ENCODE measurements around the gene TTF2. TPM values are rescaled to one million over a fixed set of nuclear protein-coding genes. Genes with fewer than 3 reads are reported as not detected.

Gene TTF2
- total RNA-seq, 6 experiments from 2014 or later = 2.3 to 6.0 (median 4.3) TPM

DNA sequence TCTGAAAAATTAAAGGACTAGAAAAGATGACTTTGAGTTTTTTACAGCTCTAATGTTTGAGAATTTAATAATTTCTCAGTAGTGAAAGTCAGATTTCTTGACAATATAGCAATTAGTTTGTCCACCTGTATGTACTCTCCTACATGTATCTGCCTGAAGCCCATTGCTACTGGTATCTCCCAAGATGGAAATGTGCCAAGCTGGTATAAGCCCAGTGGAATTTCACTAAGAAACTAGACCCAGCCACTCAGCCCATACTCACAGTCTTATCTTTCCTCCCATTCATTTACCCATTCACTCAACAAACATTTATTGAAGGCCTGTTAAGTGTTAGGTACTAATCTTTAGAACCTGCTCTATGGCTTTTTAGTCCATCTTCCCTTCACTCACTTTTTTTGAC lies 83.0 kb downstream of the TTF2 start:
- Histone ChIP-seq H3K27ac (no peak overlapping the region), H3K4me3 (no peak overlapping the region), H3K36me3 (no peaks in the 10 kb centered on the region), H3K9me3 (no peaks in the 10 kb centered on the region), H3K4me1 (no peaks in the 10 kb centered on the region), H3K27me3 (no peaks in the 10 kb centered on the region)
- TF ChIP-seq, protein P1, sequence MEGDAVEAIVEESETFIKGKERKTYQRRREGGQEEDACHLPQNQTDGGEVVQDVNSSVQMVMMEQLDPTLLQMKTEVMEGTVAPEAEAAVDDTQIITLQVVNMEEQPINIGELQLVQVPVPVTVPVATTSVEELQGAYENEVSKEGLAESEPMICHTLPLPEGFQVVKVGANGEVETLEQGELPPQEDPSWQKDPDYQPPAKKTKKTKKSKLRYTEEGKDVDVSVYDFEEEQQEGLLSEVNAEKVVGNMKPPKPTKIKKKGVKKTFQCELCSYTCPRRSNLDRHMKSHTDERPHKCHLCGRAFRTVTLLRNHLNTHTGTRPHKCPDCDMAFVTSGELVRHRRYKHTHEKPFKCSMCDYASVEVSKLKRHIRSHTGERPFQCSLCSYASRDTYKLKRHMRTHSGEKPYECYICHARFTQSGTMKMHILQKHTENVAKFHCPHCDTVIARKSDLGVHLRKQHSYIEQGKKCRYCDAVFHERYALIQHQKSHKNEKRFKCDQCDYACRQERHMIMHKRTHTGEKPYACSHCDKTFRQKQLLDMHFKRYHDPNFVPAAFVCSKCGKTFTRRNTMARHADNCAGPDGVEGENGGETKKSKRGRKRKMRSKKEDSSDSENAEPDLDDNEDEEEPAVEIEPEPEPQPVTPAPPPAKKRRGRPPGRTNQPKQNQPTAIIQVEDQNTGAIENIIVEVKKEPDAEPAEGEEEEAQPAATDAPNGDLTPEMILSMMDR (IDR thresholded peaks at IDR 0.05) = no peak
- no peak for TF ChIP-seq POLR2A (IDR thresholded peaks at IDR 0.05)
- ATAC-seq = no peak
- intact Hi-C loops (cut with DNase I) = no loop called here
- DNase-seq = no peak

DNA sequence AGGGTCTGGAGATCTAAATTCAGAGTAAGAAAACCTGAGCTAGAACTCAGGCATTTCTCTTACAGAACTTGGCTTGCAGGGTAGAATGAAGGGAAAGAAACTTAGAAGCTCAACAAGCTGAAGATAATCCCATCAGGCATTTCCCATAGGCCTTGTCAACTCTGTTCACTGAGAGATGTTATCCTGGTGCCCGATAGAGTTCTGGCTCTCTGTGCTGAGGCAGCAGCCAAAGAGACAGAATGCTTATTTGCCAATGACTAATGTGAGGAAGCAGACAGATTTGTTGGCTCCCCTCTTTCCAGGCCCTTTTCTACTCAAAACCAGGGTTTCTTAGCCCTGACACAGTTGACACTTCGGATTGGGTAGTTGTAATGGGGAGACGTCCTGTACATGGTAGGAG lies 83.7 kb downstream of the TTF2 start:
- no peak for DNase-seq
- intact Hi-C loops (cut with DNase I) = no loop called here
- H3K36me3 ChIP-seq = no peaks in the 10 kb centered on the region
- no peaks in the 10 kb centered on the region for H3K4me1 ChIP-seq
- no peaks in the 10 kb centered on the region for H3K27me3 ChIP-seq
- no peak overlapping the region for H3K27ac ChIP-seq
- 65% methylated on average over 2 of the region's 3 CpGs for WGBS (ENCODE audit: insufficient coverage, low coverage, low lambda C conversion rate, missing lambda C conversion rate)
- no peak for TF ChIP-seq POLR2A (IDR thresholded peaks at IDR 0.05)
- TF ChIP-seq, protein P1 (IDR thresholded peaks at IDR 0.05) = no peak
- no peak overlapping the region for H3K4me3 ChIP-seq
- no peaks in the 10 kb centered on the region for H3K9me3 ChIP-seq
- ATAC-seq = no peak

DNA sequence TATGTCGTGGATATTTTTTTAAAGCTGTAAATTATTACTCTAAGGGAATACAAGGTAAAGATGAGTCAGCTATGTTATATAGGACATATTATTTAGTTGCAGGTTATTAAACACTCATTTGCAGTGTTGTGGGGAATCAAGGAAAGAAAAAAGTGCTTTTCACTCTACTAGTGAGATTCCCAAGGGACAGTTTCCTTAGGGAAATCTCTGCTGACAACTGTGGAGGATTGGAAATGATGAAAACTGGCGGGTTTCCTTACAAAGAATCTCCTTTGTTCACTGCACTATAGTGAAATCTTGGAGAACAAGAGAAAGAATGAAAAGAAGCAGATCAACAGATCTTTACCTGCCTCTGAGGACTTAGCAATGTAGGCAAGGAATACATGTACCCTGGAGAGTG lies 85.9 kb downstream of the TTF2 start:
- intact Hi-C loops (cut with DNase I) = no loop called here
- WGBS (ENCODE audit: insufficient coverage, low coverage, low lambda C conversion rate, missing lambda C conversion rate) = 63% methylated on average over 2 of the region's 2 CpGs
- Histone ChIP-seq H3K4me1 (no peaks in the 10 kb centered on the region), H3K27me3 (no peaks in the 10 kb centered on the region), H3K4me3 (no peak overlapping the region), H3K36me3 (no peaks in the 10 kb centered on the region), H3K9me3 (no peaks in the 10 kb centered on the region), H3K27ac (no peak overlapping the region)
- no peak for ATAC-seq
- no peak for DNase-seq
- TF ChIP-seq POLR2A (IDR thresholded peaks at IDR 0.05) = no peak
- TF ChIP-seq, protein P1 (IDR thresholded peaks at IDR 0.05) = no peak

DNA sequence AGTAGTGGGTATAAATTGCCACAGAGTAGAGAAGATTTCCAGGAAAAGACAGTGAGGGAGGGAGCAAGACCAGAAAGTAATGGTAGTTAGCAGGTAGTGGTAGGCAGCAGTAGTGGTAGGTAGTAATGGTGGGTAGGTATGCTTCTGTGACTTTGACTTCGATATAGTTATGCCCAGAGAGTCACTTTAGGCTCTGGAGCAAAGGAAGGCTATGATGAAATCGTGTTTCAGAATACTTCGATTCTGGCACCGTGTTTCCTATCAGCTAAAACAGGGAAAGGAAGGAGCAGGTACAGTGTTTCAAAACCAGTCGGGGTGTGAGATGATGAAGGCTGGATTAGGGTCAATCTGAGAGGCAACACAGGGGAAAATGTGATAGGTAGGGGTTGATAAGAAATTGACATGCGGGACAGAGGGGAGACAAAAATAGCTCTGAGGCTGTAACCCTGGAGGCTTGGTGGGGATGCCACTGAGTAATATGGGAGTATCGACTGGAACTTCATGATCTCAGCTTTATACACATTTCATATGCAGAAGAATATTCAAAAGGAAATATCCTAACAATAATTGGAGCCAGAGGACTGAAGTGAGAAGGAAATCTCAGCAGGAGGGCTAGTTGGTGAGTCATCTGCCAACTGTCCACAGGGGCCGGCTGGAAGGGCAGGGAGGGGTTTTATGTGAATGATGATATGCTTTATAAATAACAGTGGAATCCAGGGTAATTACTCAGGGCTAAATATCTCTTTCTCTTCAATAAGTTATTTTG lies 86.6 kb downstream of the TTF2 start:
- H3K4me3 ChIP-seq = no peak overlapping the region
- H3K36me3 ChIP-seq = no peaks in the 10 kb centered on the region
- H3K9me3 ChIP-seq = no peaks in the 10 kb centered on the region
- no peaks in the 10 kb centered on the region for H3K4me1 ChIP-seq
- TF ChIP-seq, protein P1 (IDR thresholded peaks at IDR 0.05) = no peak
- no peak for TF ChIP-seq POLR2A (IDR thresholded peaks at IDR 0.05)
- no peaks in the 10 kb centered on the region for H3K27me3 ChIP-seq
- ATAC-seq (peak in 1 of 4 donors; percentile 33), DNase-seq (no peak)
- WGBS (ENCODE audit: insufficient coverage, low coverage, low lambda C conversion rate, missing lambda C conversion rate) = 62% methylated on average over 8 of the region's 8 CpGs
- H3K27ac ChIP-seq = no peak overlapping the region
- intact Hi-C loops (cut with DNase I) = no loop called here
